Activated CD8-positive, alpha-beta memory T cell treated with anti-CD3 and anti-CD28 coated beads, Interleukin-2, amount 10 ng/mL, durations not matched to agents 7 days and 5 days (primary cell): ENCODE measurements around the gene DISP3. TPM values are rescaled to one million over a fixed set of nuclear protein-coding genes. Genes with fewer than 3 reads are reported as not detected.

Experiments
- total RNA-seq, 2 experiments: library from RNA; stranded (reverse); gene quantifications; one replicate each; pipeline ENCODE4 v1.2.3, GENCODE V29; 2021

DISP3 gene
- total RNA-seq, 2 experiments from 2014 or later, result 0.35 to 0.54 TPM

Other genes with a start within 250 kb of the DISP3 start
- gene MTOR, start 216.6 kb upstream of the DISP3 start, total RNA-seq, result 10 to 100 TPM; 50.1 to 52.0 TPM
- gene UBIAD1, start 206.0 kb upstream of the DISP3 start, total RNA-seq, result 10 to 100 TPM; 21.9 to 25.9 TPM
- 1 to 10 TPM; 1.8 to 4.6 TPM for gene FBXO2, start 175.3 kb downstream of the DISP3 start, total RNA-seq
- gene FBXO44, start 175.7 kb downstream of the DISP3 start, total RNA-seq, result 10 to 100 TPM; 28.6 to 39.9 TPM
- 10 to 100 TPM; 36.2 to 40.3 TPM for gene FBXO6, start 185.0 kb downstream of the DISP3 start, total RNA-seq
- 10 to 100 TPM; 85.4 to 94.8 TPM for gene MAD2L2, start 202.0 kb downstream of the DISP3 start, total RNA-seq
- gene DRAXIN, start 212.6 kb downstream of the DISP3 start, total RNA-seq, result 1 to 10 TPM; 1.0 to 2.1 TPM